IMR-90 (cell line): ENCODE results near the gene CEP72. TPM values are rescaled to one million over a fixed set of nuclear protein-coding genes. Genes with fewer than 3 reads are reported as not detected.

Experiments
- ATAC-seq: fragments of 200-7000 bp; cut with Tn5 transposase; 2 replicates; pipeline ENCODE4 v1.9.1; 2020; ENCODE audit warnings: low read depth, mild to moderate bottlenecking, moderate library complexity
- BruUV-seq: library from RNA; stranded (reverse); fragments of 400-500 nt; replicated peaks from 2 replicates; lab custom pipeline; 2021; lab: Mats Ljungman, UMichigan
- CTCF ChIA-PET: fragments of 300-600 bp; formaldehyde crosslinking; extraction: SDS; loops from one replicate; lab custom pipeline; 2021; ENCODE audit warnings: antibody characterized with exemption; lab: Yijun Ruan, JAX
- POLR2A ChIA-PET: fragments of 300-600 bp; sonication (Branson Sonifier 250); formaldehyde crosslinking; loops from one replicate; lab custom pipeline; 2022; ENCODE audit warnings: antibody characterized with exemption; ENCODE audit not compliant: unreplicated experiment; lab: Charles Lee
- DNase-seq: peaks from one replicate; pipeline ENCODE4 v3.0.0; 2013
- H2AFZ ChIP-seq: replicated peaks from 2 replicates; pipeline ENCODE3; 2013; ENCODE audit warnings: low read length, mild to moderate bottlenecking; ENCODE audit not compliant: poor library complexity
- H2AK5ac ChIP-seq: 2 replicates; pipeline ENCODE4 v1.6.1; 2013; ENCODE audit warnings: low read depth, low read length, inconsistent platforms
- H2AK9ac ChIP-seq: replicated peaks from 2 replicates; pipeline ENCODE3; 2013; ENCODE audit warnings: mild to moderate bottlenecking, low read depth, low read length, moderate library complexity; ENCODE audit not compliant: poor library complexity
- H2BK120ac ChIP-seq: 2 replicates; pipeline ENCODE4 v1.6.1; 2013; ENCODE audit warnings: low read depth, low read length, inconsistent platforms
- H2BK15ac ChIP-seq: 3 replicates; pipeline ENCODE4 v1.6.1; 2013; ENCODE audit warnings: low read depth, low read length, inconsistent platforms
- H2BK20ac ChIP-seq: 2 replicates; pipeline ENCODE4 v1.6.1; 2013; ENCODE audit warnings: low read depth, mild to moderate bottlenecking, inconsistent platforms, low read length, moderate library complexity
- H2BK5ac ChIP-seq: 2 replicates; pipeline ENCODE4 v1.6.1; 2013; ENCODE audit warnings: mild to moderate bottlenecking, low read depth, low read length, inconsistent platforms; ENCODE audit not compliant: poor library complexity, severe bottlenecking
- H3K14ac ChIP-seq: replicated peaks from 2 replicates; pipeline ENCODE4 v1.6.1; 2013; ENCODE audit warnings: low read depth, low read length, inconsistent platforms
- H3K18ac ChIP-seq: 2 replicates; pipeline ENCODE4 v1.6.1; 2013; ENCODE audit warnings: low read depth, low read length, control low read depth
- H3K23ac ChIP-seq: 2 replicates; pipeline ENCODE4 v1.6.1; 2013; ENCODE audit warnings: low read depth, low read length, inconsistent platforms
- H3K27ac ChIP-seq: 2 replicates; pipeline ENCODE4 v1.5.1; 2013; ENCODE audit warnings: mild to moderate bottlenecking, control low read depth, low read length; ENCODE audit not compliant: insufficient read depth
- H3K27me3 ChIP-seq: 2 replicates; pipeline ENCODE4 v1.6.1; 2013; ENCODE audit warnings: low read length; ENCODE audit not compliant: control insufficient read depth, insufficient read depth
- H3K36me3 ChIP-seq: 2 replicates; pipeline ENCODE4 v1.6.1; 2013; ENCODE audit warnings: low read length, mixed read lengths; ENCODE audit not compliant: control insufficient read depth, insufficient read depth
- H3K4ac ChIP-seq: 2 replicates; pipeline ENCODE4 v1.6.1; 2013; ENCODE audit warnings: low read depth, low read length, inconsistent platforms
- H3K4me1 ChIP-seq: 2 replicates; pipeline ENCODE4 v1.6.1; 2013; ENCODE audit warnings: low read length, mixed read lengths; ENCODE audit not compliant: control insufficient read depth, insufficient read depth
- H3K4me2 ChIP-seq: 2 replicates; pipeline ENCODE4 v1.6.1; 2013; ENCODE audit warnings: low read depth, mild to moderate bottlenecking, control low read depth, low read length, moderate library complexity
- H3K4me3 ChIP-seq: 2 replicates; pipeline ENCODE4 v1.5.1; 2013; ENCODE audit warnings: low read depth, mild to moderate bottlenecking, control low read depth, low read length, moderate library complexity; ENCODE audit not compliant: insufficient read depth
- H3K56ac ChIP-seq: 2 replicates; pipeline ENCODE4 v1.6.1; 2013; ENCODE audit warnings: low read length, inconsistent platforms; ENCODE audit not compliant: insufficient read depth; ENCODE audit errors: extremely low read depth
- H3K79me1 ChIP-seq, 2 experiments: 2 replicates each; pipeline ENCODE4 v1.6.1; 2013; ENCODE audit warnings: low read length in 2 of 2, inconsistent platforms in 1 of 2, low read depth in 1 of 2
- H3K9ac ChIP-seq: 2 replicates; pipeline ENCODE4 v1.6.1; 2013; ENCODE audit warnings: low read depth, low read length, control low read depth
- H3K9me1 ChIP-seq: 2 replicates; pipeline ENCODE4 v1.6.1; 2013; ENCODE audit warnings: low read length, inconsistent platforms; ENCODE audit not compliant: insufficient read depth
- H3K9me3 ChIP-seq: 2 replicates; pipeline ENCODE4 v1.6.1; 2013; ENCODE audit warnings: low read length; ENCODE audit not compliant: control insufficient read depth, insufficient read depth
- H4K20me1 ChIP-seq: 2 replicates; pipeline ENCODE4 v1.6.1; 2013; ENCODE audit warnings: low read length, inconsistent platforms; ENCODE audit not compliant: insufficient read depth
- H4K5ac ChIP-seq: 2 replicates; pipeline ENCODE4 v1.6.1; 2013; ENCODE audit warnings: mild to moderate bottlenecking, low read depth, low read length, control low read depth
- H4K8ac ChIP-seq, 2 experiments: 2 replicates each; pipeline ENCODE4 v1.6.1; 2013; ENCODE audit warnings: low read depth in 2 of 2, low read length in 2 of 2, control low read depth in 1 of 2, inconsistent platforms in 1 of 2
- H4K91ac ChIP-seq: 2 replicates; pipeline ENCODE4 v1.6.1; 2013; ENCODE audit warnings: low read depth, low read length, inconsistent platforms; ENCODE audit not compliant: insufficient read depth
- BHLHE40 ChIP-seq: fragments of 150-350 bp; IDR thresholded peaks from 2 replicates; pipeline ENCODE4 v1.6.1; 2016; ENCODE audit warnings: mild to moderate bottlenecking, low read depth, low read length
- WGBS, 2 experiments: methylation state at CpG; one replicate each; pipeline versions ENCODE4 v1.1.5 to v1.1.7; 2013; ENCODE audit warnings: missing lambda C conversion rate in 2 of 2; ENCODE audit not compliant: insufficient read length in 1 of 2; ENCODE audit errors: extremely low coverage in 2 of 2; 5-methylcytosine and 5-hydroxymethylcytosine counted together
- dilution Hi-C: fragments of 300-500 bp; cut with HindIII; formaldehyde crosslinking; loops from one replicate; pipeline ENCODE4 v1.14.3; 2018; ENCODE audit warnings: low sequenced_read_pairs; ENCODE audit not compliant: unreplicated experiment
- in situ Hi-C: fragments of 300-500 bp; cut with MboI; formaldehyde crosslinking; loops from 3 replicates; pipeline ENCODE4 v1.14.3; 2019; ENCODE audit warnings: low sequenced_read_pairs, inconsistent platforms, mixed read lengths
- intact Hi-C: fragments of 100-400 bp; cut with micrococcal nuclease; formaldehyde crosslinking; loops from 2 replicates; pipeline ENCODE4 v1.10.0; 2022
- polyA plus RNA-seq, 3 experiments: library from polyadenylated mRNA; depleted of rRNA; stranded (reverse); fragments of >200 nt; gene quantifications; 2 replicates each; pipeline ENCODE4 v1.2.3, GENCODE V29; 2012; ENCODE audit warnings: low replicate concordance in 1 of 3
- total RNA-seq: library from RNA; depleted of rRNA; stranded (reverse); fragments of >200 nt; gene quantifications from 2 replicates; pipeline ENCODE4 v1.2.3, GENCODE V29; 2012

Gene CEP72
- total and polyA plus RNA-seq, 2 of the 4 experiments (the other 2 are of a cell fraction) = 2.9 to 4.3 TPM

GRCh38 chr5:643811-644271 lies 31.7 kb downstream of the CEP72 start:
- H3K18ac ChIP-seq = no peak overlapping the region
- POLR2A ChIA-PET = no interaction called here
- H2BK15ac ChIP-seq = no peak overlapping the region
- no peak for TF ChIP-seq BHLHE40
- H3K4me2 ChIP-seq = no peak overlapping the region
- no peak overlapping the region for H3K4me3 ChIP-seq
- dilution Hi-C loops = no loop called here
- H2AK5ac ChIP-seq = no peak overlapping the region
- no peak overlapping the region for H2BK120ac ChIP-seq
- H3K27ac ChIP-seq = no peak overlapping the region
- H3K56ac ChIP-seq = no peak overlapping the region
- intact Hi-C loops = no loop called here
- no CpG with 5 or more reads among the region's 11 CpGs for WGBS, 2 experiments
- no peaks in the 10 kb centered on the region for H3K4me1 ChIP-seq
- no peaks in the 10 kb centered on the region for H4K20me1 ChIP-seq
- H3K4ac ChIP-seq = no peak overlapping the region
- H2BK20ac ChIP-seq = no peak overlapping the region
- H3K27me3 ChIP-seq = no peaks in the 10 kb centered on the region
- H4K91ac ChIP-seq = no peak overlapping the region
- no peak overlapping the region for H3K23ac ChIP-seq
- no peak overlapping the region for H2AFZ ChIP-seq
- no peak overlapping the region for H4K5ac ChIP-seq
- no peak overlapping the region for H3K14ac ChIP-seq
- H2AK9ac ChIP-seq = no peak overlapping the region
- no peaks in the 10 kb centered on the region for H3K9me3 ChIP-seq
- 0 out of 2 replicates have a peak, but pooled peaks cover 3% of the 10 kb centered on the region for H3K9me1 ChIP-seq
- no peak overlapping the region for H2BK5ac ChIP-seq
- ATAC-seq (no peak), DNase-seq (no peak)
- no TSS peak for BruUV-seq
- no peaks in the 10 kb centered on the region; a peak in 1 of 4 replicates for H3K79me1 ChIP-seq
- H3K9ac ChIP-seq = no peak overlapping the region
- CTCF ChIA-PET = no interaction called here
- no peak overlapping the region for H4K8ac ChIP-seq
- peaks cover 18% of the 10 kb centered on the region for H3K36me3 ChIP-seq
- in situ Hi-C loops = no loop called here
